HS-5 (cell line): ENCODE data around the gene MMAA.
A peak's percentile ranks its signal among the peaks of the same experiment; 100 is the strongest.
"Not testable (repeated sequence)": the region's sequence is repeated elsewhere in the genome, so short reads cannot be mapped to it uniquely, and the experiment has no call there.

Source experiments
- DNase-seq: peaks from one replicate; pipeline ENCODE4 v3.0.0-alpha.2; 2012; ENCODE audit warnings: low read depth

The MMAA gene

DNA sequence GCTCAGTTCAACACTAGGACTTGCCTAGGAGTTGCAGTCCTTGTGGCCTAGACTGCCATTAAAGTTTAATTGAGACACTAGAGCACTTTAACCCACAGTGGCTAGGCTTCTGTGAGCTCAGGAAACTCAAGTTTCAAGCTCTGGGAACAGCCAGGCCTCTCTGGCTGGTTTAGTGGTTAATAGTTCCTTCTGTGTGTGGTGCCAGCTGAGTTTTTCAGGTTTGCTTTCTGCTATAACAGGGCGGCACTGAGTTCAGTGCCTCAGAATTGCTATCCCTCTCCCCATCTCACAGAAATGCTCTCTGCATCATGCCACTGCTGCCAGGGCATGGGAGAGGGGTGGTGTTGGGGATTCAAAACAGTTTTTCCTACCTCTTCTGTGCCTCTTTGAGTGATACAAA is 15.9 kb downstream of the MMAA start:
- DNase-seq, result no peak

DNA sequence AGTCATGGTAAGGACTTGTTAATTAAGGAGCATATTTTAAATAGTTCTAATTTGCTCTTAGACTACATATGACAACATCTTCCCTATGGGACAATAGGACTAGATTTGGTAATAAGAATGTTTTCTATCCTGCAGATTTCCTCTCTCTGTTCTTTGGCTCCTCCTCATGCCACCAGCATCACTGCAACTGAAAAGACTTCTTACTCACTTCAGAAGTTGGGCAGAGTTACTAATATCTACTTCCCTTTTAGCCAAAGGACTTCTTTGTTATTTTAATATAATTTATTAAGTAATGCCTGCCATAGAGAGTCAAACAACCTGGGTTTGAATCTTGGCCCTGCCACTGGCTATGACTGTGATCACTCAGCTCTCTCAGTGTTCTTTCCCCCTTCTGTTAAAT is 16.4 kb downstream of the MMAA start:
- DNase-seq, result no peak

DNA sequence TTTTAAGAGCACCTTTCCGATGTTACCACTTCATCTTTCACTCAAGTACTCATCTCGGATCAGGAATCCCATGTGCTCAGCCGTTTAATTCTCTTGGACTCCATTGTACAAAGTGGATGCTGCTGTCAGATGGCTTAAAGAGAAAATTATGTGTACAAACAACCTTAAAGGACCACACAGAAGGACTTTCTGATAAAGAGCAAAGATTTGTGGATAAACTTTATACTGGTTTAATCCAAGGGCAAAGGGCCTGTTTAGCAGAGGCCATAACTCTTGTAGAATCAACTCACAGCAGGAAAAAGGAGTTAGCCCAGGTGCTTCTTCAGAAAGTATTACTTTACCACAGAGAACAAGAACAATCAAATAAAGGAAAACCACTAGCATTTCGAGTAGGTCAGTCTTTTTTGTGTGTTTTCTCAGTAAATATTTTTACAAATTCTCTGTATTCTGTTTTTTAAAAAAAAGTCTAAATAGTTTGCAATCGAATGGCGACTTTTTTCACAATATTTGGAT is 20.1 kb downstream of the MMAA start:
- DNase-seq, result no peak

GRCh38 chr4:145640236-145640635 is 21.1 kb downstream of the MMAA start:
- not testable (repeated sequence) for DNase-seq

DNA sequence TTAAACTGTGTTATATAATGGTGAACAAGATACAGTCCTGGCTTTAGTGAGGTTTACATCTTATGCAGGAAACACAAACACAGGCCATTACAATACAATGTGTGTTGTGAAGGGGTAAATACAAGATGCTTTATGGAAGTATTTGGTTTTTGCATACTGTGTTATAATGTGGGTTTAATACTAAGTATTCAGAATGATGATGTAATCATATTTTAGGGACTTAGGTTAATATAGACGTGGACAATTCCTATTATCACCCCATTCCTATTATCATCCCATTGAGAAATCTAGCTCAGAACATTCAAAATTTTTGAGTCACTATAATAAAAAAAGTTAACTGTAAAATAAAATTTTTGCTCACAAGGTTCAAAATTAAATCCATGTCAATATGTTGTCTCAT is 24.1 kb downstream of the MMAA start:
- DNase-seq, result no peak

GRCh38 chr4:145644699-145645098 is 25.5 kb downstream of the MMAA start:
- DNase-seq, result no peak

- no peak for DNase-seq
Measured at GRCh38 chr4:145656156-145656555, 37.0 kb downstream of the MMAA start.

DNA sequence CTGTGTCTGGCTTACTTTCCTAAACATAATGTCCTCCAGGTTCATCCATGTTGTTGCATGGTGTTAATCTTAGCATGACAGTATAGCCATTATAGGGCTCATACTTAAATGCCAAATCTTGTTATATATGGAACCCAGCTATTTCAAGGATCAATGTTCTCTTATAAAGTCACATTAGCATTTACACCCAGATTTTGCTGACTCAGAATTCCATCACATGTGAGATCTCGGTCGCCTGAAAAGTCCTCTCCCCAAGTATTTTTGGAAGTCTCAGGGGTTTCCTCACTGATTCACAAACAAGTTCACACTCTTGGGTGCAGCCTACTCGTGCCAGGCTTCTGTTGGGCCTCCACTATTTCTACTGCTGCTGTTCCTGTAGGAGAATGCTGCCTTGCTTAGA is 40.9 kb downstream of the MMAA start:
- no peak for DNase-seq

- no peak for DNase-seq
Measured at GRCh38 chr4:145663194-145663593, 44.0 kb downstream of the MMAA start.

DNA sequence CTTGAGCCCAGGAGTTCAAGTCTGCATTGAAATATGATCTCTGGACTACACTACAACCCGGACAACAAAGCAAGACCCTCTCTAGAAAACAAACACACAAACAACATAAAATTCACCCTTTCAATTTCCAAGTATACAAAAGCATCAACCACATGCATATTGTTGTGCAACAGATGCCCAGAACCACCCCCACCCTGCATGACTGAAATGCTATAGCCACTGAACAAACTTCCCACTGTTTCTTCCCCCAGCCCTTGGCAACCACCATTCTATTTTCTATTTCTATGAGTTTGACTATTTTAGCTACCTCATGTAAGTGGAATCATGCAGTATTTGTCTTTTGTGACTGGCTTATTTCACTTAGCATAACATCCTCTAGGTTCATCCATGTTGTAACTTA is 46.6 kb downstream of the MMAA start:
- no peak for DNase-seq

DNA sequence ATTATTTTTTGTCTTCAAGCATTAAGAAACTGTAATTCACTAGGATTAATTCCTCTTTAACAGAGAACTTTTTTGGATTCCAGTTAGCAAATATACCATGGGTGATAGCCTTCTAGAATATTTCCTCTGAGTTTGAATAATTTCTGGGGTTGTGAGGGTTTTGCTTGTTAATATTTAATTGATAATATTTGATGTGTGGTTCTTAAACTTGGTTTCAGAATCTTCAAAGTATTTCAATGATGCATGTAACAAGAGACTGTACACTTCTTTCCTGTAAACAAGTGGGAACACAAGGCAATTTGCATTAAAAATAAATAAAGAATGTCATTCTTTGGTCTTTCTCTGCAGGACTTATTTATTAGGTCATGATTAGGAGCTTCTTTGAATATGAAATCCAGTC is 51.2 kb downstream of the MMAA start:
- DNase-seq, result no peak

DNA sequence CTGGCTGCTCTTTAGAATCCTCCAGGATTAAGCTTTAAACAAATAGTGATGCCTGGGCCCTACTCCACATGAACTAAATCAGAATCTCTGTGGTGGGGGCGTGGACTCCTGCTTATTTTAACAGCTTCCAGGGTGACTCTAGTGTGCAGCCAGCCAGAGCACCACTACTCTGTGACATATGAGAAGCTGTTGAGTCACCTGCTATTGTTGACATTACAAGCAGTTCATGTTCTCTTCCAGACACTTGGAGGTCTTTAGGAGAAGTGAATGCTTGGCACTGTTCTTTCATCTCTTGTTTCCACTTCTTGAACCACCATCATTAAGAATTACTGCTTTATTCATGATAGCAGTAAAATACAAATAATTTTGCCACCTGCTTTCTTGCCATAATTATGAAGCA is 60.3 kb downstream of the MMAA start:
- DNase-seq, result peak; percentile 20

GRCh38 chr4:145679991-145680455 is 60.8 kb downstream of the MMAA start, which contains the start of gene C4orf51:
Gene C4orf51 (plus strand): TSS chr4:145680146. CDS start chr4:145680204, 58 bp downstream.
- peak; percentile 2 for DNase-seq

DNA sequence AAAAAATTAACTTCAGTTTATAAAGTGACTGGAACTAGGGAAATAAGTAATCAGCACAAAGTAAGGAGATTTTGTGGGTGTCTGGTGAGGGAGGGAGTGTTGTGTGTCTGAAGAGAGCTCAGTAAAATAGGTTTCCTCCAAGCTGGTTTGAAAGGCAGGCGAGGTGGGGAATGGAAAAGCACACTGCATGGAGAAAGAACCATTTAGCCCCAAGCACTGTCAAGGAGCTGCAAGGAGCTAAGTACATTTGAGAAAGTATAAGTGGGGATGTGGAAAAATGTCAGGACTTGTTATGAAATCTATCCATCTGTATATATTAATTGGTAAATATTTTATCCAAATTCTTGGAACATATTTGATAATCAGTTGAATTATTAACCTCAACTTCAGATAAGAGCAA is 61.7 kb downstream of the MMAA start:
- DNase-seq, result no peak

DNA sequence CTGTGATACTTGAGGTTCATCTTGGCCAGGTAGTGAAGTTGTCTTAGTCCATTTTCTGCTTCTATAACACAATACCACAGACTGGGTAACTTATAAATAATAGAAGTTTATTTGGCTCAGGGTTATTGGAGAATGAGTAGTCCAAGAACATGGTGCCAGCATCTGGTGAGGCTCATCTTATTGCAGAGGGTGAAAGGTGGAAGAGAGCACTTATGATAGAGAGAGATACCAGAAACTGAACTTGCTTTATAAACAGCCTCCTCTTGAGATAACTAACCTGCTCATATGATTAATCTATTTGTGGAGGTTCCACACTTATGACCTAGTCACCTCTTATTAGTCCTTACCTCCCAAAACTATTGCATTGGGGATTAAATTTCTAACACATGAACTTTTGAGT is 62.3 kb downstream of the MMAA start:
- DNase-seq, result no peak

DNA sequence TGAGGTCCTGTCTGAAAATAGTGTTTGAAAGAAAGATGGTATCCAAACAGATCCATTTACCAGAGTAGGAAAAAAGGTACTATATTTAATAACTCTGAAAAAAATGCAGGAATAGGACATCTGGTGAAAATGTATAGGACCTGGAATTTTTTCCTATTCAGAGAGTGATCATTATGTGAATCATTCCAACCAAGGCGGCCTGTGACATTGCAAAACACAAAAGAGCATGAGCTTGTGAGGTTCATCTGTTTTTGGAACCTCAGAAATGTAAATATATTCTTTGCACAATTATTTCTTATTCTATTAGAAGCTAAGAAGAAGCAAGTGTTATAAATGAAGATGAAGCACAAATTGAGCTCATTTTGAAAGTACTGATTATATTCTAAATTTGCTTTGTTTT is 62.8 kb downstream of the MMAA start:
- DNase-seq, result peak; percentile 30

DNA sequence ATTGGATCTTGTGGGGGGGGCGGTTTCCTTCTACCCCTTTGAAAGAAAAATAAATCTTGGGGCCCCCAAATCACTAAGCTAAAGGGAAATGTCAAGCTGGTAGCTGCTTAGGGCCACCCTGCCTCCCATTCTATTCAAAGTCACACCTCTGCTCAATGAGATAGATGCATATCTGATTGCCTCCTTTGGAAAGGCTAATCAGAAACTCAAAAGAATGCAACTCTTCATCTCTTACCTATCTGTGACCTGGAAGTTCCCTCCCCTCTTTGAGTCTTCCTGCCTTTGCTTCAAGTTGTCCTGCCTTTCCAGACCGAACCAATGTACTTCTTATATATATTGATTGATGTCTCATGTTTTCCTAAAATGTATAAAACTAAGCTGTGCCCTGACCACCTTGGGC is 67.8 kb downstream of the MMAA start:
- no peak for DNase-seq

- no peak for DNase-seq
Measured at GRCh38 chr4:145690610-145691009, 71.4 kb downstream of the MMAA start.

DNA sequence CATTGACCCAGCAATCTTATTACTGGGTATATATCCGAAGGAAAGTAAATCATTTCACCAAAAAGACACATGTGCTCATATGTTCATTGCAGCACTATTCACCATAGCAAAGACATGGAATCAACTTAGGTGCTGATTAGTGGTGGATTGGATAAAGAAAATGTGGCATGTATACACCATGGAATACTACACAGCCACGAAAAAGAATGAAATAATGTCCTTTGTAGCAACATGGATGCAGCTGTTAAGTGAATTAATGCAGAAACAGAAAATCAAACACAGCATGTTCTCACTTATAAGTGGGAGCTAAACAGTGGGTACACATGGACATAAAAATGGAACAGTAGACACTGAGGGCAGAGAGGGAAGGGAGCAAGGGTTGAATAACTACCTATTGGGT is 72.2 kb downstream of the MMAA start:
- DNase-seq, result not testable (repeated sequence)

DNA sequence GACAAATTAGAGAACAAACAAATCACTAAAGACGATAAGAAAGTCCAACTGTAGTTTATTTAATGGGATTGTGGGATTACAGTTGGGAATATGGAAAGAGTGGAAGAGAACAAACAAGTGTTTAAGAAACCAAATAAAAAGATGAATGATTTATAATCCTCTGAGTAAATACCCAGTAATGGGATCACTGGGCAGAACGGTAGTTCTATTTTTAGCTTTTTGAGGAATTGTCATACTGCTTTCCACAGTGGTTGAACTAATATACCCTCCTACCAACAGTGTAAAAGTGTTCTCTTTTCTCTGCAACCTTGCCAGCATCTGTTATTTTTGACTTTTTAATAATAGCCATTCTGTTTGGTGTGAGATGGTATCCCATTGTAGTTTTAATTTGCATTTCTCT is 75.7 kb downstream of the MMAA start:
- DNase-seq, result no peak

DNA sequence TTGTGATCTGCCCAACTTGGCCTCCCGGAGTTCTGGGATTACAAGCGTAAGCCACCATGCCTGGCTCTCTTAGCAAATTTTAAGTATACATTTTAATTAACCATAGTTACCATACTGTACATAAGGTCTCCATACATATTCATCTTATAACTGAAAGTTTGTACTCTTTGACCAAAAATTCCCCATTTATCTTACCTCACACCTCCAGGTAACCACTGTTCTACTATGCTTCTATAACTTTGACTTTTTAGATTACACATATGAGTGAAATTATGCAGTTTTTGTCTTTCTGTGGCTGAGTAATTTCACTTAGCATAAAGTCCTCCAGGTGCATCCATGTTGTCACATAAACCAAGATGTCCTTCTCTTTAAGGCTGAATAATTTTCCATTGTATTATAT is 78.1 kb downstream of the MMAA start:
- DNase-seq, result no peak

- no peak for DNase-seq
Measured at GRCh38 chr4:145698507-145698906, 79.3 kb downstream of the MMAA start.

DNA sequence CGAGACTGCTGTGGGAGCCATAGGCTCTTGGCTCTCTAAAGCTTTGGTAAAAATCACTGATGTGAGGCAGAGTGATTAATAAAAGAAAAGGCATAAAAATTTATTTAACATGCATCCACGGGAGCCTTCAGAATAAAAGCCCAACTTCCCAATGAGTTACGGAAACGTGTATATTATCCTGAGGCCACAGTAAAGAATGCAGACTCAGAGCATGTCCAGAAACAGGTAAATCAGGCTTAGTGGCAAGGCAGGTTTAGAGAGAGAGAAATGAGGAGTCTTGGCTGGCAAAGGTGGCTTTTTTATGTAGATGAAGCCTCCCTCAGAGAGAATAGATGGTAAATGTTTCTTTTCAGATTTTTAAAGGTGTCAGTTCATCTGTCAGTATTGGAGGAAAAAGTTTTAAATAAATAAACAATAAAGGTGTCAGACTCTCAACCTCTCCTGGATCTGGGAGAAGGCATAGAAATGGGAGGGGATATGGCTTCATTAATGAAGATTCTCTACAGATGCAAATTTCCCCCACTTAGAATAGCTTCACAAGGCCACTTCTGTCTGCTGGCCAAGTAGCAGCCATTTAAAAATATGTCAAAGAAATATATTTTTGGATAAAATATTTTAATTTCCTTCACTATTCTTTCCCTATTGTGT is 84.8 kb downstream of the MMAA start:
- no peak for DNase-seq

DNA sequence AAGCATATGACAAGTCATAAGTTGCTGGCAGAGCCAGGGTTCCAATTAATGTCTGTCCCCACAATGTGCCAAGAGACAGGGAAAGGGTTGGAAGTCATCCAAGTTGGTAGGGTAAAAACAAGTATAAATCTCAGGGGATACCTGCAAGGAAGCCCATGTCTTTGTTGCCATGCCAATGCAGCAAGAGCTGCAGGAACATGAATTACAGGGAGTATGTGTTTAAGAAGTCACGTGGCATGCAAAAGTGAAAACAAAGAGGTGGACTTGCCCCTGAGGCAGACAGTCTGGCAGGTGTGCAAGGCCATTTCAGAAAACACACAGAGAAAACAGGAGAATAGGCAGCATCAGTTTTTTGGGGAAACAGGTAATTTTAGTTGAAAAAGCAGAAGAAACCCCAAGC is 90.2 kb downstream of the MMAA start:
- no peak for DNase-seq
